ENCODE results near the gene MYO5C.
"Not testable (repeated sequence)": the region's sequence is repeated elsewhere in the genome, so short reads cannot be mapped to it uniquely, and the experiment has no call there.

- not testable (repeated sequence) for TF ChIP-seq EZH2 (IDR thresholded peaks at IDR 0.05; ENCODE audit: low read length, missing control alignments)
- TF ChIP-seq, protein P1, sequence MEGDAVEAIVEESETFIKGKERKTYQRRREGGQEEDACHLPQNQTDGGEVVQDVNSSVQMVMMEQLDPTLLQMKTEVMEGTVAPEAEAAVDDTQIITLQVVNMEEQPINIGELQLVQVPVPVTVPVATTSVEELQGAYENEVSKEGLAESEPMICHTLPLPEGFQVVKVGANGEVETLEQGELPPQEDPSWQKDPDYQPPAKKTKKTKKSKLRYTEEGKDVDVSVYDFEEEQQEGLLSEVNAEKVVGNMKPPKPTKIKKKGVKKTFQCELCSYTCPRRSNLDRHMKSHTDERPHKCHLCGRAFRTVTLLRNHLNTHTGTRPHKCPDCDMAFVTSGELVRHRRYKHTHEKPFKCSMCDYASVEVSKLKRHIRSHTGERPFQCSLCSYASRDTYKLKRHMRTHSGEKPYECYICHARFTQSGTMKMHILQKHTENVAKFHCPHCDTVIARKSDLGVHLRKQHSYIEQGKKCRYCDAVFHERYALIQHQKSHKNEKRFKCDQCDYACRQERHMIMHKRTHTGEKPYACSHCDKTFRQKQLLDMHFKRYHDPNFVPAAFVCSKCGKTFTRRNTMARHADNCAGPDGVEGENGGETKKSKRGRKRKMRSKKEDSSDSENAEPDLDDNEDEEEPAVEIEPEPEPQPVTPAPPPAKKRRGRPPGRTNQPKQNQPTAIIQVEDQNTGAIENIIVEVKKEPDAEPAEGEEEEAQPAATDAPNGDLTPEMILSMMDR (conservative IDR thresholded peaks at IDR 0.05 in 1 of 2, IDR thresholded peaks at IDR 0.05 in 1 of 2; ENCODE audit: low read depth in 1 of 2, low read length in 2 of 2), result not testable (repeated sequence)
Measured at GRCh38 chr15:52238989-52239525, 56.5 kb downstream of the MYO5C start.
